Subcutaneous abdominal adipose tissue (tissue), 5 donors: ENCODE measurements around the gene UTS2B.
"Not testable (repeated sequence)": the region's sequence is repeated elsewhere in the genome, so short reads cannot be mapped to it uniquely, and the experiment has no call there.

ENCODE experiments used
- H3K27ac ChIP-seq: one replicate; pipeline ENCODE4 v1.7.0; 2013; ENCODE audit warnings: low read depth, mild to moderate bottlenecking, inconsistent platforms, low read length, moderate library complexity
- H3K27me3 ChIP-seq, 5 donors: one replicate each; pipeline ENCODE4 v1.7.0; 2013; ENCODE audit warnings: low read length in 5 of 5, inconsistent platforms in 1 of 5; ENCODE audit not compliant: control insufficient read depth in 5 of 5, insufficient read depth in 4 of 5
- H3K36me3 ChIP-seq, 5 donors: one replicate each; pipeline ENCODE4 v1.7.0; 2013; ENCODE audit warnings: low read length in 5 of 5; ENCODE audit not compliant: control insufficient read depth in 5 of 5, insufficient read depth in 5 of 5
- H3K4me1 ChIP-seq, 5 donors: one replicate each; pipeline ENCODE4 v1.7.0; 2013; ENCODE audit warnings: low read length in 5 of 5, mild to moderate bottlenecking in 3 of 5, moderate library complexity in 1 of 5; ENCODE audit not compliant: control insufficient read depth in 5 of 5, insufficient read depth in 5 of 5
- H3K4me3 ChIP-seq, 5 donors: one replicate each; pipeline ENCODE4 v1.7.0; 2013; ENCODE audit warnings: low read length in 5 of 5, low read depth in 1 of 5
- H3K9ac ChIP-seq, 5 donors: one replicate each; pipeline ENCODE4 v1.7.0; 2013; ENCODE audit warnings: low read length in 5 of 5, mild to moderate bottlenecking in 4 of 5, moderate library complexity in 3 of 5
- H3K9me3 ChIP-seq, 5 donors: one replicate each; pipeline ENCODE4 v1.7.0; 2013; ENCODE audit warnings: low read length in 5 of 5; ENCODE audit not compliant: control insufficient read depth in 5 of 5
- donor health status: healthy.
- donor health status: healthy.
- donor health status: healthy.
- donor health status: healthy.
- donor health status: healthy.

Gene UTS2B

GRCh38 chr3:191253089-191253799 lies 77.1 kb downstream of the UTS2B start:
- Histone ChIP-seq H3K36me3 (no peaks in the 10 kb centered on the region), H3K9ac (no peak overlapping the region), H3K4me1 (no peaks in the 10 kb centered on the region), H3K27me3 (no peaks in the 10 kb centered on the region), H3K27ac (no peak overlapping the region), H3K4me3 (no peak overlapping the region), H3K9me3 (no peaks in the 10 kb centered on the region)

- Histone ChIP-seq H3K27me3 (no peaks in the 10 kb centered on the region), H3K9ac (no peak overlapping the region), H3K27ac (no peak overlapping the region), H3K4me1 (no peaks in the 10 kb centered on the region), H3K9me3 (no peaks in the 10 kb centered on the region), H3K4me3 (no peak overlapping the region), H3K36me3 (no peaks in the 10 kb centered on the region)
Measured at GRCh38 chr3:191246630-191247029, 83.7 kb downstream of the UTS2B start.

DNA sequence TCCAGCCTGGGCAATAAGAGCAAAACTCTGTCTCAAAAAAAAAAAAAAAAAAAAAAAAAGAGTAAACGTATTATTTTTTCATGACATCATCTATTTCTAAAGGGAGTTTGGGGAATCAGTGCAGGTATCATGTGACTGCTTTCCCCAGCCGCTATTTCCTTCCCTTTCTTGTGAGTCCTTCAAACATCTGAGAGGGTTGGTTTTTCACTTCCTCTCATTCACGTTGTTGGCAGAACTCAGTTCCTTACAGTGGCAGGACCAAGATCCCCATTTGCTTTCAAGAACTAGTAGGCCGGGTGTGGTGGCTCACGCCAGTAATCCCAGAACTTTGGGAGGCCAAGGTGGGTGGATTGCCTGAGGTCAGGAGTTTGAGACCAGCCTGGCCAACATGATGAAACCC lies 84.3 kb downstream of the UTS2B start:
- not testable (repeated sequence) for H3K9me3 ChIP-seq

DNA sequence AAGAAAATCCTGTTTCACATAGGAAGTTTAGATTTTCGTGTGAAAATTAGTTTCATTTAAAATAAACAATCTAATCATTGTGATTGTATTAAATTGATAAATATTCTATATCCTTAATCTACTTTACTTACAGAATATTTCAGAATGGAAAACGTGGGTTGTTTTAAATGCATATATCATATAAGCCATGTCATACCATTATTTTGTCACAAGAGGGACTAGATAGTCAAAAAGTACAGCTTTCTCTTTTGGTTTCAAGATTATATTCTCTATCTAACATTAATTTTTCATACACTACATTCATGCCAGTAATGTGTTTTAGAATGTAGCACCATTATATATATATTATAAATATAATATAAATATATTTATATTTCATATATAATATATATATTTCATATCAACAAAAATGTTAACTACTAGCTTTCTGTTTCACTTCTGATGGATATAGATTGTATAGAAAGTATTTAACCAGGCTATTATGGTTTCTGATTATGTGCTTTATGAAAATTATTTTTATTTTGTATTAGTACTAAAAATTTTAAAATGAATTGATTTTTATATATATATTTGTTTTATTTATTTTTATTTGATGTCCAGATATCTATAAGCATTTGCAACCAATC lies 86.0 kb downstream of the UTS2B start:
- Histone ChIP-seq H3K27me3 (no peaks in the 10 kb centered on the region), H3K9ac (no peak overlapping the region), H3K27ac (no peak overlapping the region)

More for the DNA sequence above, 84.3 kb downstream of the UTS2B start:
- H3K27ac ChIP-seq, H3K4me3 ChIP-seq, H3K27me3 ChIP-seq, H3K36me3 ChIP-seq, H3K9ac ChIP-seq, H3K4me1 ChIP-seq: not testable (repeated sequence)

DNA sequence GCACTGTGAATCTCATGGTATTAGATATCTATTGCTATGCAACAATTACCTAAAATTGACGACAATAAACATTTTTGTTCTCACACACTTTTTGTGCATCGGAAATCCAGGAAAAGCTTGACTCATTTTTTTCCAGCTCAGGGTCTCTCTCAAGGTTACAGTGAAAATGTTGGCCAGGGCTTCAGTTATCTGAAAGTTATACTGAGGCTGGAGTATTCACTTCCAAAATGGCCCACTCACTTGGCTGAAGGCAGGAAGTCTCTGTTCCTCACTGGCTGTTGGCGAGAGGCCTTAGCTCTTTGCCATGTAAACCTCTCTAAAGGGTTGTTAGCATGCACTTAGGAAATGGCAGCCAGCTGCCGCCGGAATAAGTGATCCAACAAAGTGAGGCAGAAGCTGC lies 89.8 kb downstream of the UTS2B start:
- H3K27ac ChIP-seq = no peak overlapping the region
- no peak overlapping the region for H3K9ac ChIP-seq

More for the DNA sequence above, 86.0 kb downstream of the UTS2B start:
- Histone ChIP-seq H3K9me3 (no peaks in the 10 kb centered on the region), H3K4me1 (peaks cover 0 to 6% (median 3%) of the 10 kb centered on the region in 5 donors), H3K36me3 (no peaks in the 10 kb centered on the region), H3K4me3 (no peak overlapping the region)

DNA sequence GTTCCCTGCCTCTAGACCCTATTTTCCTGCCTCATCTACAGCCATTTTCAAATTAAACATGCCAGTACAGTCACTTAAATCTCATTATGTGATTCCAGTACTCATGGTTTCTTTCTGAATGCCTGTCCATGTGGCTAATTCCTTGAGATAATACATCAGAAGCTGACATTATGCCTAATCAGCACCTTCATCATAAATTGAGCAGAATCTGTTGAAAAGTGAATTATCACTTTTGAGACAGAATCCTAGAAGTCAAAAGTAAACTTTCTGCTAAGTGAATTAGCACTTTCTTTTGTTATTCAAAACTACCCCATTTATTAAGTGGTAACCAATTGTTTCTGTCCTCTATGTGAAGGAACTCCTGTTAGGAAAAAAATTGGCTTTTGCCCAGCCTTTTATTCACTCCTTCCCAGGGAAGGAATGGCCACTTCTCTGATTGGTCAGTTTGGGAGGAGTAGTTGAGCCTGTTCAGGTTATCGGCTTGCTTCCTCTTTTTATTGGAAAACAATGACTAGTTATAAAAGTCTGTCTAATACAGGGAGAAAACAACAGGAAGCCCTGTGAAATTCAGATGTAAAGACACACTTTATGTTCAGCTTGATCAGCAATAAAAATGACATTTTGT lies 90.8 kb downstream of the UTS2B start:
- no peak overlapping the region for H3K27ac ChIP-seq
- peaks cover 0 to 18% (median 9%) of the 10 kb centered on the region in 5 donors for H3K4me1 ChIP-seq
- H3K36me3 ChIP-seq = no peaks in the 10 kb centered on the region
- no peak overlapping the region for H3K9ac ChIP-seq
- no peak overlapping the region for H3K4me3 ChIP-seq
- no peaks in the 10 kb centered on the region for H3K9me3 ChIP-seq
- no peaks in the 10 kb centered on the region for H3K27me3 ChIP-seq

More for the DNA sequence above, 89.8 kb downstream of the UTS2B start:
- Histone ChIP-seq H3K4me3 (peak overlapping the region in 1 of 5 donors; percentile 13), H3K36me3 (no peaks in the 10 kb centered on the region), H3K4me1 (peaks cover 0 to 18% (median 9%) of the 10 kb centered on the region in 5 donors), H3K27me3 (no peaks in the 10 kb centered on the region), H3K9me3 (no peaks in the 10 kb centered on the region)

- Histone ChIP-seq H3K27me3 (no peaks in the 10 kb centered on the region), H3K27ac (no peak overlapping the region), H3K4me3 (no peak overlapping the region), H3K36me3 (no peaks in the 10 kb centered on the region), H3K4me1 (peaks cover 0 to 18% (median 9%) of the 10 kb centered on the region in 5 donors), H3K9me3 (no peaks in the 10 kb centered on the region), H3K9ac (no peak overlapping the region)
Measured at GRCh38 chr3:191238321-191238817, 92.0 kb downstream of the UTS2B start.

- no peaks in the 10 kb centered on the region for H3K27me3 ChIP-seq
- H3K27ac ChIP-seq = no peak overlapping the region
- no peaks in the 10 kb centered on the region for H3K9me3 ChIP-seq
- no peak overlapping the region for H3K4me3 ChIP-seq
- no peak overlapping the region for H3K9ac ChIP-seq
- H3K36me3 ChIP-seq = no peaks in the 10 kb centered on the region
- H3K4me1 ChIP-seq = peaks cover 0 to 18% (median 9%) of the 10 kb centered on the region in 5 donors
Measured at GRCh38 chr3:191237047-191237882, 93.1 kb downstream of the UTS2B start.

- H3K4me1 ChIP-seq = peaks cover 0 to 18% (median 9%) of the 10 kb centered on the region in 5 donors
- H3K36me3 ChIP-seq = no peaks in the 10 kb centered on the region
- no peaks in the 10 kb centered on the region for H3K27me3 ChIP-seq
- no peak overlapping the region for H3K27ac ChIP-seq
- H3K9me3 ChIP-seq = no peaks in the 10 kb centered on the region
- H3K4me3 ChIP-seq = no peak overlapping the region
- H3K9ac ChIP-seq = no peak overlapping the region
Measured at GRCh38 chr3:191236646-191237045, 93.7 kb downstream of the UTS2B start.
